Heart right ventricle (tissue), 16 donors: ENCODE measurements around the gene POMC. TPM values are rescaled to one million over a fixed set of nuclear protein-coding genes. Genes with fewer than 3 reads are reported as not detected.
A peak's percentile ranks its signal among the peaks of the same experiment; 100 is the strongest.
"Not testable (repeated sequence)": the region's sequence is repeated elsewhere in the genome, so short reads cannot be mapped to it uniquely, and the experiment has no call there.

Experiments
- ATAC-seq, 8 donors: fragments of 200-7000 bp; cut with Tn5 transposase; one replicate each; pipeline ENCODE4 v1.9.1; 2020; ENCODE audit warnings: mild to moderate bottlenecking in 8 of 8, moderate library complexity in 8 of 8, moderate number of reproducible peaks in 1 of 8
- DNase-seq, 2 donors: peaks; one replicate each; pipeline ENCODE4 v3.0.0-alpha.2; 2020
- H3K27ac ChIP-seq, 10 donors: fragments of 200-600 bp; sonication (generic) in 2 of 10; one replicate each; pipeline versions ENCODE4 v1.5.0 to v1.8.0; 2020 to 2022; ENCODE audit warnings: mild to moderate bottlenecking in 3 of 10
- H3K27me3 ChIP-seq, 7 donors: fragments of 200-600 bp; one replicate each; pipeline ENCODE4 v1.8.0; 2021 to 2022; ENCODE audit warnings: mild to moderate bottlenecking in 2 of 7
- H3K36me3 ChIP-seq, 9 donors: fragments of 200-600 bp; sonication (generic) in 1 of 9; one replicate each; pipeline versions ENCODE4 v1.5.0 to v1.8.0; 2020 to 2022; ENCODE audit warnings: mild to moderate bottlenecking in 2 of 9
- H3K4me1 ChIP-seq, 9 donors: fragments of 200-600 bp; sonication (generic) in 1 of 9; one replicate each; pipeline versions ENCODE4 v1.5.0 to v1.8.0; 2020 to 2022; ENCODE audit warnings: mild to moderate bottlenecking in 4 of 9
- H3K4me3 ChIP-seq, 10 donors: fragments of 200-600 bp; sonication (generic) in 2 of 10; one replicate each; pipeline versions ENCODE4 v1.5.0 to v1.8.0; 2020 to 2022; ENCODE audit warnings: mild to moderate bottlenecking in 7 of 10, moderate library complexity in 2 of 10
- H3K9me3 ChIP-seq, 11 donors: fragments of 200-600 bp in 10 of 11; sonication (generic) in 2 of 11; one replicate each; pipeline versions ENCODE4 v1.5.0 to v1.8.0; 2013 to 2022; ENCODE audit warnings: mild to moderate bottlenecking in 2 of 11, control low read depth in 1 of 11, moderate library complexity in 1 of 11
- WGBS, 2 donors: extraction: QIAGEN DNeasy Blood & Tissue Kit; methylation state at CpG; one replicate each; pipeline ENCODE4 v1.1.7; 2013; ENCODE audit warnings: inconsistent platforms in 1 of 2; 5-methylcytosine and 5-hydroxymethylcytosine counted together
- intact Hi-C, 10 donors: fragments of 100-400 bp; cut with DNase I; formaldehyde crosslinking; loops; one replicate each; pipeline versions ENCODE4 v1.11.1 to v1.14.2; 2022
- polyA plus RNA-seq, 2 donors: library from polyadenylated mRNA; stranded (reverse); fragments of 200-250 nt; gene quantifications; one replicate each; pipeline ENCODE4 v1.2.3, GENCODE V29; 2013
- total RNA-seq, 10 donors: library from RNA; stranded (reverse); fragmentation: NEBNext Ultra II Directional in 3 of 10; extraction: Animal tissue kit (Norgen Biotek cat#: 25700) in 3 of 10; gene quantifications; one replicate each; pipeline versions ENCODE4 v1.2.1 to v1.2.4, GENCODE V29; 2021 to 2023
- TF ChIP-seq, protein P1 (sequence below), 9 donors: fragments of 200-600 bp; sonication (generic) in 2 of 9; IDR thresholded peaks; one replicate each; pipeline versions ENCODE4 v1.5.0 to v1.8.0; 2021 to 2022; ENCODE audit warnings: antibody characterized with exemption in 9 of 9, mild to moderate bottlenecking in 5 of 9, moderate library complexity in 1 of 9
- donor health status: Arrhythmogenic right ventricular cardiomyopathy.
- donor health status: ischemic (EF 13 %, LVEDD 7.1; RV severe dilation, severe dysfunction).
- donor health status: healthy with polysubstance abuse.
- donor health status: DM: no; HTN: yes; CAD: no.
- donor health status: DM: no; HTN: no; CAD: no.
- donor health status: ischemic (EF 25% LVEDD 6.9; RV normal size, moderate dysfunction).
- donor health status: ischemic (EF 25% LVEDD 5.7; RV mildly dilated, moderate dysfunction).
- donor health status: healthy.
- donor health status: DM: yes; HTN: yes; CAD: no.
- donor health status: Ischemic cardiomyopathy.
- donor health status: ischemic (EF 35%, LVEDD 5.7; RV mildly dilated, moderate dysfunction).
- donor health status: nonischemic (EF 11% LVEDD 7.7; RV severe dilation, severe dysfunction).
- donor health status: DM: yes; HTN: yes; CAD: no.
- donor health status: PGD.
- donor health status: ischemic (EF 29% LVEDD 5.4; RV normal size, mild dysfunction).
- donor health status: nonischemic (EF 23%, LVEDD 6.1; RV moderate dilation, normal function).

Gene POMC
- total and polyA plus RNA-seq, 12 donors = 1.9 to 11.2 (median 5.6) TPM

GRCh38 chr2:25215232-25215631, 46.9 kb upstream of the POMC start:
- TF ChIP-seq, protein P1, sequence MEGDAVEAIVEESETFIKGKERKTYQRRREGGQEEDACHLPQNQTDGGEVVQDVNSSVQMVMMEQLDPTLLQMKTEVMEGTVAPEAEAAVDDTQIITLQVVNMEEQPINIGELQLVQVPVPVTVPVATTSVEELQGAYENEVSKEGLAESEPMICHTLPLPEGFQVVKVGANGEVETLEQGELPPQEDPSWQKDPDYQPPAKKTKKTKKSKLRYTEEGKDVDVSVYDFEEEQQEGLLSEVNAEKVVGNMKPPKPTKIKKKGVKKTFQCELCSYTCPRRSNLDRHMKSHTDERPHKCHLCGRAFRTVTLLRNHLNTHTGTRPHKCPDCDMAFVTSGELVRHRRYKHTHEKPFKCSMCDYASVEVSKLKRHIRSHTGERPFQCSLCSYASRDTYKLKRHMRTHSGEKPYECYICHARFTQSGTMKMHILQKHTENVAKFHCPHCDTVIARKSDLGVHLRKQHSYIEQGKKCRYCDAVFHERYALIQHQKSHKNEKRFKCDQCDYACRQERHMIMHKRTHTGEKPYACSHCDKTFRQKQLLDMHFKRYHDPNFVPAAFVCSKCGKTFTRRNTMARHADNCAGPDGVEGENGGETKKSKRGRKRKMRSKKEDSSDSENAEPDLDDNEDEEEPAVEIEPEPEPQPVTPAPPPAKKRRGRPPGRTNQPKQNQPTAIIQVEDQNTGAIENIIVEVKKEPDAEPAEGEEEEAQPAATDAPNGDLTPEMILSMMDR (IDR thresholded peaks at IDR 0.05) = no peak
- Histone ChIP-seq H3K27me3 (no peaks in the 10 kb centered on the region), H3K4me3 (peak overlapping the region in 1 of 10 donors; percentile 63), H3K9me3 (no peaks in the 10 kb centered on the region), H3K36me3 (no peaks in the 10 kb centered on the region), H3K27ac (peak overlapping the region in 8 of 10 donors; percentile 57 to 87 (median 82)), H3K4me1 (peaks cover 0 to 9% (median 5%) of the 10 kb centered on the region in 9 donors)
- whole genome bisulfite sequencing, 2 donors = 70 to 75% methylated on average over 5 of the region's 5 CpGs
- no peak for DNase-seq
- ATAC-seq = peak in 5 of 8 donors; percentile 9 to 16 (median 14)
- intact Hi-C loops = no loop called here

DNA sequence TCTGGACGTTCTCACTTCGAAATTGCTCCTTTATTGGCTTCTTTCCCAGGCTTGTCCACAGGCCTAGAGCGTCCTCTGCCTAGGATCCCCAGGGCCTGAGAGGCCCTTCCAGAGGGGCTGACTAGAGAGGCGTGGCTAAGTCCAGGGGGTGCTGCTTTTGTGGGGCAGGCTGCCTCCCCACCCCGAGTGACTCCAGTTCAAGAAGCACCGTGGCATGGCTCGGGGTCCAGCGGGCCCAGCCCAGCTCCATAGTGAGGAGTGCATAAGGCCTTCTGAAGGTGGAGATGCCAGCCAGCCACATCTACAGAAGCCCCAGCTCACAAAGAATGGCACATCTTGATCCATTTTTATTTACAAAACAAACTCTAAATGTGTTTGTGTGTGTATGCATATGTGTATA, 44.8 kb upstream of the POMC start:
- Histone ChIP-seq H3K27ac (no peak overlapping the region), H3K27me3 (no peaks in the 10 kb centered on the region), H3K4me3 (no peak overlapping the region), H3K36me3 (no peaks in the 10 kb centered on the region), H3K4me1 (peaks cover 0 to 13% (median 5%) of the 10 kb centered on the region in 9 donors), H3K9me3 (no peaks in the 10 kb centered on the region)
- intact Hi-C loops = no loop called here
- TF ChIP-seq, protein P1 (IDR thresholded peaks at IDR 0.05) = no peak
- ATAC-seq = peak in 1 of 8 donors; percentile 33
- WGBS, 2 donors = 38 to 44% methylated on average over 8 of the region's 8 CpGs
- DNase-seq = no peak

- H3K27me3 ChIP-seq, H3K9me3 ChIP-seq, DNase-seq, ATAC-seq, H3K27ac ChIP-seq, H3K4me3 ChIP-seq, H3K36me3 ChIP-seq, intact Hi-C loops: not testable (repeated sequence)
- H3K4me1 ChIP-seq = peaks cover 0 to 14% (median 0%) of the 10 kb centered on the region in 9 donors
- 97 to 98% methylated on average over 6 of the region's 6 CpGs for WGBS, 2 donors
Observed at GRCh38 chr2:25210923-25211322, 42.5 kb upstream of the POMC start.

DNA sequence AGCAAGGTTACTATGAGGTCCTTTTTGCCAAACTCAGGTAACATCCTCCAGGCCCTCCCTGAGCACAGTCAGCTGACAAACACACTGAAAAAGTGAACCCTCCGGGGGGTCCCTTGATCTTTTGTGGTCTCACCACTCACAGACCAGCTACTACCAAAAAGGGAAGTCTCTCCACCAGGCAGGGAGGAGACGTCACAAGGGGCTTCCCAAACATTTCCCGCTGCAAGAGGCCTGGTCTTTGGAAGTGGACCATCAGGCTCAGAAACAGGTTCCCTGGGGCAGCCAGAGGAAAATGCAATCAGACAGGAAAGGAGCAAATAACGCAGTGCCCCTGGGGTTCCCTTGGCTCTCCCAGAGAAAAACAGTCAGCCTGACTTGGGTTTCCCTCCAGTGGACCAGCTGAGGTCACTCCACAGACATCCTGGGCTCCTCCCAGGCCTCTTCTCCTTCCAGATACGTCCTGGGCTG, 38.7 kb upstream of the POMC start:
- H3K9me3 ChIP-seq = no peaks in the 10 kb centered on the region
- no peak overlapping the region for H3K4me3 ChIP-seq
- peaks cover 0 to 5% (median 0%) of the 10 kb centered on the region in 7 donors for H3K27me3 ChIP-seq
- peaks cover 0 to 14% (median 0%) of the 10 kb centered on the region in 9 donors for H3K4me1 ChIP-seq
- WGBS, 2 donors = 66 to 71% methylated on average over 5 of the region's 5 CpGs
- intact Hi-C loops = no loop called here
- ATAC-seq (peak in 4 of 8 donors; percentile 20 to 41 (median 36)), DNase-seq (no peak)
- H3K27ac ChIP-seq = no peak overlapping the region
- TF ChIP-seq, protein P1 (IDR thresholded peaks at IDR 0.05) = no peak
- no peaks in the 10 kb centered on the region for H3K36me3 ChIP-seq

DNA sequence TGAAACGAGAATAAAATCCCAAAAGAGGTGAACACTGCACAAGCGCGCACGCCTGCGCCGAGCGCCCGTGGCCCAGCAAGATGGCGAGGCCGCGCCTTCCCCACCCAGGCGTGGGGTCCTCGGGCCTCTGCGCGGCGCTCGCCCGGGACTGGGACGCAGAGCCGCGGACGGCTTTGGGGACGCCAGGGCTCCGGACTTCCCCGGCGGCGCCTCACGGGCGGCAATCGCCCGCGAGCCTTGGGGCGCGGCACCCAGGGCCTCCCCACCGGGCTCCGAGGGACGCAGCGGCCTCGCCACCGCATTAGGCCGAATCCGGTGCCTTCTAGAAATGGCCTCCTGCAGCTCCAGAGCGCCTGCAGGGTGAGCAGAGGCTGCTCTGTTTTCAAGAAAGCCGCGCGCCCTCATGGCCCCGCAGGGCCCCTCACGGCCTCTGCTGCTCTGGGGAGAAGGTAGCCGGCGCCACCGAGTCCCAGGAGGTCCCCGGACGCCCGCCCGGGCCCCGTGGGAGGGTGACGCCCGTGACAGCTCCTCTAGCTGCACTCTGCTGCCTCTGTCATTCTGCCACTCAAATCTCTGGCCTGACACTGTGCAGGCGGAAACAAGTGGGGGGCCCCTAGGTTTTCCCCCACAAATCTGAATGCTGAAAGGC, 35.9 kb upstream of the POMC start:
- H3K36me3 ChIP-seq = no peaks in the 10 kb centered on the region
- peaks cover 0 to 5% (median 0%) of the 10 kb centered on the region in 7 donors for H3K27me3 ChIP-seq
- peak overlapping the region in 7 of 10 donors; percentile 36 to 80 (median 56) for H3K27ac ChIP-seq
- ATAC-seq (peak; percentile 56 to 73 (median 64)), DNase-seq (peak in 1 of 2 donors; percentile 32)
- no peaks in the 10 kb centered on the region for H3K9me3 ChIP-seq
- TF ChIP-seq, protein P1 (IDR thresholded peaks at IDR 0.05) = no peak
- peaks cover 0 to 8% (median 0%) of the 10 kb centered on the region in 9 donors for H3K4me1 ChIP-seq
- peak overlapping the region in 9 of 10 donors; percentile 14 to 53 (median 43) for H3K4me3 ChIP-seq
- 21 to 31% methylated on average over 59 of the region's 59 CpGs for WGBS, 2 donors
- intact Hi-C loops = no loop called here
